ENCODE results near the gene USP2.

USP2 gene

GRCh38 chr11:119337581-119338317 lies 43.7 kb downstream of the USP2 start:
- in situ Hi-C loops (cut with HindIII; ENCODE audit: low sequenced_read_pairs), result no loop called here
- no peak overlapping the region for H3K4me3 ChIP-seq (ENCODE audit: low read depth, low read length)
- TF ChIP-seq, protein P1, sequence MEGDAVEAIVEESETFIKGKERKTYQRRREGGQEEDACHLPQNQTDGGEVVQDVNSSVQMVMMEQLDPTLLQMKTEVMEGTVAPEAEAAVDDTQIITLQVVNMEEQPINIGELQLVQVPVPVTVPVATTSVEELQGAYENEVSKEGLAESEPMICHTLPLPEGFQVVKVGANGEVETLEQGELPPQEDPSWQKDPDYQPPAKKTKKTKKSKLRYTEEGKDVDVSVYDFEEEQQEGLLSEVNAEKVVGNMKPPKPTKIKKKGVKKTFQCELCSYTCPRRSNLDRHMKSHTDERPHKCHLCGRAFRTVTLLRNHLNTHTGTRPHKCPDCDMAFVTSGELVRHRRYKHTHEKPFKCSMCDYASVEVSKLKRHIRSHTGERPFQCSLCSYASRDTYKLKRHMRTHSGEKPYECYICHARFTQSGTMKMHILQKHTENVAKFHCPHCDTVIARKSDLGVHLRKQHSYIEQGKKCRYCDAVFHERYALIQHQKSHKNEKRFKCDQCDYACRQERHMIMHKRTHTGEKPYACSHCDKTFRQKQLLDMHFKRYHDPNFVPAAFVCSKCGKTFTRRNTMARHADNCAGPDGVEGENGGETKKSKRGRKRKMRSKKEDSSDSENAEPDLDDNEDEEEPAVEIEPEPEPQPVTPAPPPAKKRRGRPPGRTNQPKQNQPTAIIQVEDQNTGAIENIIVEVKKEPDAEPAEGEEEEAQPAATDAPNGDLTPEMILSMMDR (IDR thresholded peaks at IDR 0.05; ENCODE audit: low read depth, low read length), result no peak
- peak; percentile 74 for DNase-seq (ENCODE audit: low read depth, low spot score)

DNA sequence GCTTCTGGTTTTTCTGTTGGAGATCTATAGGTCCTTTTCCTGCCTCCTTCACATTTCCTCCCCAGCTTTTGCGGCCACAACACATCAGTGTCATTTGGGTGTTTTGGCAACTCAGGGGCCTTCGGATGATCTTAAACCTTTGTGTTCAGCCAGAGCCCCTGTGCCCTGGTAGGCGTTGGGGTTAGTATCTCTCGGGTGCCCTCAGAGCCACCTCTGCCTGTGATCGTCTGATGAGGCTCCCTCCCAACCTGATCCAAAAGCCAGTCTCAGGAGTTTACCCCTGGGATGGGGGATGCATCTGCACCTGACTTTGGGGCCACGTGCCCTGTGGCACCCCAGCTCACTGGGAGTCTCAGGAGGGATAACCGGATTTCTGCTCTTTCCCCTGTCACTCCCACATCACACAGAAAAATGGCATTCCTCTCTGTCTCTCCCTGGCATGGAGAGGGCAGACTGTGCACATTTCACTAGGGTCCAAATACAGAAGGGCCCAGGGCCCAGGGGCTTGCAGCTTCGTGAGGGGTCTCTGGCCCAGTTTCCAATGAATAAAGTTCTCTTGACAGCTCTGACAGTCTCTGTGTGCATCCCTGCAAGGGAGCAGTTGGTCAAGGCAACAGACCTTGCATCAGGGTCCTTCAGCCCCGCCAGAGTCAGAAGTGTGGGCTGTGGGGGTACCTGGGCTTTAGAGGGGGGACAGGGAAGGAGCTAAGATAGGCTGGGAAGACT lies 44.6 kb downstream of the USP2 start:
- in situ Hi-C loops (cut with HindIII; ENCODE audit: low sequenced_read_pairs), result no loop called here
- no peak for DNase-seq (ENCODE audit: low read depth, low spot score)
- H3K4me3 ChIP-seq (ENCODE audit: low read depth, low read length), result no peak overlapping the region
- TF ChIP-seq, protein P1 (IDR thresholded peaks at IDR 0.05; ENCODE audit: low read depth, low read length), result no peak

DNA sequence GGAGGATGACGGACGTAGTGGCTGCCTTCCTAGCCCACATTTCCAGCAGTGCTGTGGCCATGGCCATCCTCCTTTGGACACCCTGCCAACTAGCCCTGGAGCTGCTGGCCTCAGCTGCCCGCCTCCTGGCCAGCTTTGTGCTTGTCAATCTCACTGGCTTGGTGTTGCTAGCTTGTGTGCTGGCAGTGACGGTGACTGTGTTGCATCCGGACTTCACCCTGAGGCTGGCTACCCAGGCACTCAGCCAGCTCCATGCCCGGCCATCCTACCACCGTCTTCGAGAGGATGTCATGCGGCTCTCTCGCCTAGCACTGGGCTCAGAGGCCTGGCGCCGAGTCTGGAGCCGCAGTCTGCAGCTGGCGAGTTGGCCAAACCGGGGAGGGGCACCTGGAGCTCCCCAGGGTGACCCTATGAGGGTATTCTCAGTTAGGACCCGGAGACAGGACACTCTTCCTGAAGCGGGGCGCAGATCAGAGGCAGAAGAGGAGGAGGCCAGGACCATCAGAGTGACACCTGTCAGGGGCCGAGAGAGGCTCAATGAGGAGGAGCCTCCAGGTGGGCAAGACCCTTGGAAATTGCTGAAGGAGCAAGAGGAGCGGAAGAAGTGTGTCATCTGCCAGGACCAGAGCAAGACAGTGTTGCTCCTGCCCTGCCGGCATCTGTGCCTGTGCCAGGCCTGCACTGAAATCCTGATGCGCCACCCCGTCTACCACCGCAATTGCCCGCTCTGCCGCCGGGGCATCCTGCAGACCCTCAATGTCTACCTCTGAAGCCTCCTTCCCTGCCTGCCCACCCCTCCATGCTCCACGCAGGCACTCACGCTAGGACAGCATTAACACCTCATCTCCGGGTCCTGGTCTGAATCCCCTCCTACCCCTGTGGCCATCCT lies 45.6 kb downstream of the USP2 start:
- TF ChIP-seq, protein P1 (IDR thresholded peaks at IDR 0.05; ENCODE audit: low read depth, low read length), result no peak
- DNase-seq (ENCODE audit: low read depth, low spot score), result no peak
- no peak overlapping the region for H3K4me3 ChIP-seq (ENCODE audit: low read depth, low read length)
- in situ Hi-C loops (cut with HindIII; ENCODE audit: low sequenced_read_pairs), result no loop called here

DNA sequence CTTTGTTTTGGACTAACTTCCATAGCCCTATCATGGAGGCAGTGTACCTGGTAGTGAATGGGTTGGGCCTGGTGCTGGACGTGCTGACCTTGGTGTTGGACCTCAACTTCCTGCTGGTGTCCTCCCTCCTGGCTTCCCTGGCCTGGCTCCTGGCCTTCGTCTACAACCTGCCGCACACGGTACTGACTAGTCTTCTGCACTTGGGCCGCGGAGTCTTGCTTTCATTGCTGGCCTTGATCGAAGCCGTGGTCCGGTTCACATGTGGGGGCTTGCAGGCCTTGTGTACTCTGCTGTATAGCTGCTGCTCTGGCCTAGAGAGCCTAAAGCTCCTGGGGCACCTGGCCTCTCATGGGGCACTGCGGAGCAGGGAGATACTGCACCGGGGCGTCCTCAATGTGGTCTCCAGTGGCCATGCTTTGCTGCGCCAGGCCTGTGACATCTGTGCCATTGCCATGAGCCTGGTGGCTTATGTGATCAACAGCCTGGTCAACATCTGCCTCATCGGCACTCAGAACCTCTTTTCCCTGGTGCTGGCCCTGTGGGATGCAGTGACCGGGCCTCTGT lies 46.3 kb downstream of the USP2 start:
- in situ Hi-C loops (cut with HindIII; ENCODE audit: low sequenced_read_pairs), result no loop called here
- TF ChIP-seq, protein P1 (IDR thresholded peaks at IDR 0.05; ENCODE audit: low read depth, low read length), result no peak
- H3K4me3 ChIP-seq (ENCODE audit: low read depth, low read length), result peak overlapping the region; percentile 65
- no peak for DNase-seq (ENCODE audit: low read depth, low spot score)

DNA sequence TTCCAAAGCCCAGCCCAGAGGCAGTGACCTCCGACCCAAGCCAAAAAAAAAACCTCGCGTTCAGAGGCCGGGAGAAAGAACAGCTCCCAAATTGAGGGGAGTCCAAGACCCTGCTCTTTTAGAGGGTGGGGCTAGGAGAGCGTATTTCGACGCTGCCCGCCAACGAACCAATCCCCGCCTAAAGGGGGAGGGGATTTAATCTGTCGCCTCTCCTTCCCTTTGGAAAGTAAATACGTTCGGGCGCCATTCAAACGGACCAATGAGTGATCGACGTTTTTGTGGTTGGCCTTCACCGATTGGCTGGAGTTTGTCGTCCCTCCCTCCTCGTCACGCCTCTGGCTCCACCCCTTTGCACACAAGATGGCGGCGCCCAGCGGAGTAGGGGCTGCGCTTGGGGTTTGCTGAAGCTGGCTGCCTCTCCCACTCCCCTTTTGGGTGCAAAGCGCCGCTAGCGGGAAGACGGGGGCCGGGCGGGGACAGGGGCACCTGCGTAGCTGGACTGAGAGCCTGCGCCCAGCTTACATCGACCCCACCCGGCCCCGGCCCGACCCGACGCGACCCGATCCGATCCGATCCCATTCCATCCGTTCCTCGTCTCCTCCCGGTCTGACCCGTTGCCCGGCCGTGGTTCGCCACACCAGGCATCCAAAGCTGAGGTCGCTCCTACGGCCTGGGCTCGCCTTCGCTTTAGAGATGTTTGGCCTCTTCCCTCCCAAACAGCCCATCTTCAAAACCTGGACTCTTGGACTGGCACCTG lies 47.1 kb downstream of the USP2 start, which contains the start of gene RNF26:
RNF26 (plus strand) TSS at position 354 of the 757 bp plus-strand sequence. CDS start 596 bp downstream, outside the sequence.
- peak within 1 kb of the TSS; percentile 65 for H3K4me3 ChIP-seq (ENCODE audit: low read depth, low read length)
- in situ Hi-C loops (cut with HindIII; ENCODE audit: low sequenced_read_pairs), result no loop called here
- DNase-seq (ENCODE audit: low read depth, low spot score), result peak; percentile 98
- TF ChIP-seq, protein P1 (IDR thresholded peaks at IDR 0.05; ENCODE audit: low read depth, low read length), result no peak

All from astrocyte of the spinal cord (primary cell).